Measurements from ENCODE around the gene SRP72. TPM values are rescaled to one million over a fixed set of nuclear protein-coding genes. Genes with fewer than 3 reads are reported as not detected.

Gene SRP72
- total and polyA plus RNA-seq, 2 donors from 2014 or later, result 23.1 to 90.8 TPM

DNA sequence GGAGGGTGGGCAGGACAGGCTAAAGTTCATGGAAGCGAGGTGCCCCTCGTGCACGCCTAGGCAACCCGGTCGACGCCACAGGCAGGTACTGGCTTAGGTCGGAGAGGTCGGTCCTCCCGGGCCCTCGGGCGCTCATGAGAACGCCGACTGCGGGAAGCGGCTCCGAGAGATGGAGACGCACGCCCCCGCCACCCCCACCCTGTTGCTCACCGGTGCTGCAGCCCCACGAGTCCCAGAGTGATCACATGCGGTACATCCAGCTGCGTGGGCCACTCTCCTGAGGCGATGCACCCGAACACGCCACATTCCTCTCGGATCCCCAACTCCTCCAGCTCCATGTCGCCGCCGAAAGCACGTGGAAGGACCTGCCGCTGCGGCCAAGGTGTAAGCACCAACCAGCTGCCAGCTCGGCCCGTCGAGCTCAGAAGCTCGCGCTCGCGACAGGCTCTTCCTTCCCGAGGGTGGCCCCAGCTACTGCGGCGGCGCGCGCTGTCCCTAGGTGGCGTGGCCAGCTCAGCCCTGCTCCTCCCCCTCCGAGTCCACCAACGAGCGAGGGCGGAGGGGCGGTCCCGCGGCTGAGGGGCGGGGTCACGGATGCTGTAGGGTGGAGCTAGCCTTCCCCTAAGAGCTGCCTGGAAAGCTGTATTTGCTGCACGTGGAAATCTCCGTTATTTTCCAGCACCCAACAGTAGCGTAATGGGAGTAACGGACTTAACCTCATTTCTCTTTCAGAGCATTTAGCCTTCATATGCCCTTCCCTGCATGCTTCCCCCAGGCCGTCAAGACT lies 32.1 kb upstream of the SRP72 start, which contains the start of gene PPAT:
PPAT (minus strand) TSS at position 476 of the 787 bp plus-strand sequence; CDS start at position 338, 138 bp downstream.
- Histone ChIP-seq H3K9me3 (ENCODE audit: control insufficient read depth in 2 of 3, insufficient read depth in 1 of 3, low read length in 3 of 3) (no peaks in the 10 kb centered on the region), H3K27me3 (ENCODE audit: control insufficient read depth, insufficient read depth, low read length) (no peaks in the 10 kb centered on the region), H3K27ac (ENCODE audit: low read depth in 2 of 2, low read length in 2 of 2) (peak within 1 kb of the TSS; percentile 90 to 98), H3K9ac (ENCODE audit: low read length in 3 of 3) (peak within 1 kb of the TSS; percentile 88 to 94 (median 89)), H3K4me1 (ENCODE audit: control insufficient read depth in 2 of 3, insufficient read depth in 2 of 3, low read depth in 1 of 3, low read length in 3 of 3) (peaks cover 3 to 5% (median 5%) of the 10 kb centered on the region in 3 donors), H3K36me3 (ENCODE audit: control insufficient read depth in 2 of 3, insufficient read depth in 3 of 3, low read length in 3 of 3) (no peaks in the 10 kb centered on the region), H3K4me3 (ENCODE audit: low read length in 3 of 3) (peak within 1 kb of the TSS; percentile 80 to 99 (median 97))
- TF ChIP-seq CTCF (IDR thresholded peaks at IDR 0.05; ENCODE audit: borderline replicate concordance, extremely low read depth, insufficient read depth), result peak; percentile 31
- peak; percentile 99 for DNase-seq
- intact Hi-C loops (cut with DNase I), result no loop called here
- FAIRE-seq, result no peak

GRCh38 chr4:56438766-56439165 lies 28.7 kb upstream of the SRP72 start:
- Histone ChIP-seq H3K36me3 (ENCODE audit: control insufficient read depth in 2 of 3, insufficient read depth in 3 of 3, low read length in 3 of 3) (no peaks in the 10 kb centered on the region), H3K27me3 (ENCODE audit: control insufficient read depth, insufficient read depth, low read length) (no peaks in the 10 kb centered on the region), H3K4me3 (ENCODE audit: low read length in 3 of 3) (no peak overlapping the region), H3K9ac (ENCODE audit: low read length in 3 of 3) (no peak overlapping the region), H3K4me1 (ENCODE audit: control insufficient read depth in 2 of 3, insufficient read depth in 2 of 3, low read depth in 1 of 3, low read length in 3 of 3) (peaks cover 3 to 5% (median 5%) of the 10 kb centered on the region in 3 donors), H3K9me3 (ENCODE audit: control insufficient read depth in 2 of 3, insufficient read depth in 1 of 3, low read length in 3 of 3) (no peaks in the 10 kb centered on the region), H3K27ac (ENCODE audit: low read depth in 2 of 2, low read length in 2 of 2) (no peak overlapping the region)
- intact Hi-C loops (cut with DNase I), result no loop called here
- no peak for TF ChIP-seq CTCF (IDR thresholded peaks at IDR 0.05; ENCODE audit: borderline replicate concordance, extremely low read depth, insufficient read depth)
- DNase-seq, result no peak
- no peak for FAIRE-seq

DNA sequence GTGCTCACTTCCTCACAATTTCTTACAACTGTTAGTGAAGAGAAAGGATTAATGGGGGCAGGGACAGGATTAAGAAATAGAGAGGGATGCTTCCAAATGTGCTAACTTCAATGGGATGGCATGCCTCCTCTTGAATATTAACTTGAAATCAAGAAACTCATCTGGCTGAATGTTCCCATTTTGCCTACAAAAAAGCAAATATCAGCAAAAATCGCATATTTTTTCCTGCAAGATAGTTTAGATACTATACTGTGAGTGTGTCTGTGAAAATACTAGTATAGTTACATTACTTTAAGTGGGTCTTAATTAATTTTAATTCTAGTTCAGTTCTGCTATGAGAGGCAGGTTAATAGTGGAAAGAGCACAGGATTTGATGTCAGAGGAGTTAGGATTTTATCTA lies 26.4 kb upstream of the SRP72 start:
- no peak for DNase-seq
- Histone ChIP-seq H3K36me3 (ENCODE audit: control insufficient read depth in 2 of 3, insufficient read depth in 3 of 3, low read length in 3 of 3) (no peaks in the 10 kb centered on the region), H3K9ac (ENCODE audit: low read length in 3 of 3) (no peak overlapping the region), H3K27me3 (ENCODE audit: control insufficient read depth, insufficient read depth, low read length) (no peaks in the 10 kb centered on the region), H3K4me3 (ENCODE audit: low read length in 3 of 3) (no peak overlapping the region), H3K27ac (ENCODE audit: low read depth in 2 of 2, low read length in 2 of 2) (no peak overlapping the region), H3K9me3 (ENCODE audit: control insufficient read depth in 2 of 3, insufficient read depth in 1 of 3, low read length in 3 of 3) (no peaks in the 10 kb centered on the region), H3K4me1 (ENCODE audit: control insufficient read depth in 2 of 3, insufficient read depth in 2 of 3, low read depth in 1 of 3, low read length in 3 of 3) (peaks cover 0 to 2% (median 0%) of the 10 kb centered on the region in 3 donors)
- no peak for TF ChIP-seq CTCF (IDR thresholded peaks at IDR 0.05; ENCODE audit: borderline replicate concordance, extremely low read depth, insufficient read depth)
- intact Hi-C loops (cut with DNase I), result no loop called here
- FAIRE-seq, result no peak
